Activated naive CD4-positive, alpha-beta T cell treated with Interleukin-2 at 50 U/mL for 16 hours (primary cell): ENCODE results near the gene PRAF2.

Experiments used
- DNase-seq: peaks from one replicate; pipeline ENCODE4 v3.0.0-alpha.2; 2020

Gene PRAF2

GRCh38 chrX:49073601-49074575 is at the start of gene PRAF2:
TSS of gene PRAF2 (minus strand) at chrX:49074002. CDS start at chrX:49073987, 15 bp downstream.
- peak; percentile 89 for DNase-seq

DNA sequence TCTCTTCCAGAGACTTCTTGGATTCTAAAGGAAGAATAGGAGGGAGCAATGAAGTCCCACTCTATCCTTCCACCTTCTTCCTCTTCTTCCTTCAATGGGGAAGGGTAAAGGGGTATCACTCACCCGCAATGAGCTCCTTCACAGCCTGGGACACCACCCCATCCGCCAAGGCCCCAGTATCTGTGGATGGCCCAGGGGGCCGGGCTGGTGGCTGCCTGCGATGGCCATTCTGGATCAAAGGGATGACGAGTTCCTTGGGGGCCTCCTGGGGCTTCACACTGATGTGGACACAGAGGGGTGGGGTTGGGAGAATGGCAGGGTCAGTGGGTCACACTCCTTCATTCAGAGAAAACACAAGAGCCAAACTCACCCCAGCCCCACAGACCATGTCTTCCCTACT is 48.7 kb upstream of the PRAF2 start:
- DNase-seq = no peak

- no peak for DNase-seq
Measured at GRCh38 chrX:49120091-49120490, 46.3 kb upstream of the PRAF2 start.

DNA sequence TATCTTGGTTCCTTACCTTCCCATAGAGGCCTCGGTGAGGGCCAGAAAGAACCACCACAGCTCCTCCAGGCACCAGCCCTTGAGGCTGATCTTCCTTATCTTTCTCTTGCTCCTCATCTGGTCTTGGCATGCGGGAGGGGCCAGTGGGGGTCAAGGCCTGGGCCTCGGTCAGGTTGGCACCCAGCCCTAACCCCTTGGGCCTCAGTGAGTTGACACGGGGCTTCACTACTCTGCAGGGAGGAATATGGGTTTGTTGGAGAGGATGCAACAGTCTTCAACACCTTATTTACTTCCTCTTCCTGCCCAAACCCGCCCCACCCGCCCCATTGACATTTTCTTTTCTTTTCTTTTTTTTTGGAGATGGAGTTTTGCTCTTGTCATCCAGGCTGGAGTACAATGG is 43.8 kb upstream of the PRAF2 start:
- DNase-seq = no peak

DNA sequence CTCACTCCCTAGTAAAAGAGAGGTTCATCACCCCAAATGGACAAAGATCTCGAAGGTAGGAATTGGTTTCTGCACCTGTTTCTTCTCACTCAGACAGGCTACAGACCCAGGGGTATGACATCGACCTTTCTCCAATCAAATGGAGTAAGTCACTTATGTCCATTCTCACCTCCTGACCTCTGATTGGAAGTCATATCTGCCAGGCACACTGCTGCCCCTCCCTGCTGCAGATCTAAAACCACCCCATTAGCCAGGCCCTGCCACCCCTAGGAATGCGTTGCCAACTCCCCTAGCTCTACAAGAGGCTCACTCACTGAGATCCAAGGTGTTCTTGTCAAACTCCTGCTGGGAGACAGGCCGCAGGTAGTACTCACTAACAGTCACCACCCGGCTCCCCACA is 42.9 kb upstream of the PRAF2 start:
- DNase-seq = no peak

- DNase-seq = no peak
Measured at GRCh38 chrX:49116076-49116475, 42.3 kb upstream of the PRAF2 start.

GRCh38 chrX:49111791-49112190 is 38.0 kb upstream of the PRAF2 start:
- no peak for DNase-seq

DNA sequence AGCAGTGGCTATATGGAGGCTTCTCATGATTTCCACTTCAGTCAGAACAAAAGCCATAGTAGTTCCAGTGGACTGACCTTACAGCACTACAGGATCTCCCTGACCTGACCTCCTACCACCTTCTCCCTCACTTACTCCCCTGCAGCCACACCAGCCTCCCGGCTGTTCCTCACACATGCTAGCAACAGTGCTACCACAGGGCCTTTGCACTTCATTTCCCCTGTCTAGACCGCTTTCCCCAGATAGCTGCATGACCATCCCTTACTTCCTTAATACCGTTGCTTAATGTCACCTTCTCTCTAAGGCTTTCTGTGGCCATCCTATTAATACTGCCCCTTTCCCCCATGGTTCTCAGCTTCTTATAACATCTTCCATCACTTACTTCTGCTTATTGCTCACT is 36.6 kb upstream of the PRAF2 start:
- no peak for DNase-seq

DNA sequence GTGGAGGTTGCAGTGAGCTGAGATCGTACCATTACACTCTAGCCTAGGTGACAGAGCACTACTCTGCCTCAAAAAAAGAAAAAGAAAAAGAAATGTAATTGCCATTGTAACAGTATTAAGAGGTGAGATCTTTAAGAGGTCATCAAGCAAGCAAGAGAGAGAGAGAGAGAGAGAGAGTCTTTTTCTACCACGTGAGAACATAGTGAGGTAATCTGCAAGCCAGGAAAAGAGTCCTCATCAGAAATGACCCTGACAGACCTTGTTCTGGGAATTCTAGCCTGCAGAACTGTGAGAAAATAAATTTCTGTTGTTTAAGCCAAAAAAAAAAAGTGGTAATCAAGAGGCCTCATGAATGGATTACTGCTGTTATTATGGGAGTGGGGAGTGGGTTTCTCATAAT is 34.8 kb upstream of the PRAF2 start:
- DNase-seq = no peak

DNA sequence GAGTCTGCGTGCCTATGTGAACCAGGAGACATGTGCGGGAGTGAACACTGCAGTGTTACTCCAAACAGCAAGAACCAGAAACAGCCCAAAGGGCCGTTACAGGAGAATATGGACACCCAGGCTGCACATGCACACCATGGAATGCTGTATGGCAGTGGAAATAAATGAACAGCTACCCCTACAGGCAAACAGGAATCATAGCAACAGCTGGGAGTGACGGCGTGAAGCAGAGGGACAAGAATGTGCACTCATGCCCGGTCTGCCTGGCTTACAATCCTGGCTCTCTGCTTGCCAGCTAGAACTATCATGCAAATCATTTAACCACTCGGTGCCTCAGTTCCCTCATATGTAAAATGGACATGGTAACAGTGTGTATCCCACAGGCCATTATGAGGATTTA is 33.1 kb upstream of the PRAF2 start:
- DNase-seq = no peak

DNA sequence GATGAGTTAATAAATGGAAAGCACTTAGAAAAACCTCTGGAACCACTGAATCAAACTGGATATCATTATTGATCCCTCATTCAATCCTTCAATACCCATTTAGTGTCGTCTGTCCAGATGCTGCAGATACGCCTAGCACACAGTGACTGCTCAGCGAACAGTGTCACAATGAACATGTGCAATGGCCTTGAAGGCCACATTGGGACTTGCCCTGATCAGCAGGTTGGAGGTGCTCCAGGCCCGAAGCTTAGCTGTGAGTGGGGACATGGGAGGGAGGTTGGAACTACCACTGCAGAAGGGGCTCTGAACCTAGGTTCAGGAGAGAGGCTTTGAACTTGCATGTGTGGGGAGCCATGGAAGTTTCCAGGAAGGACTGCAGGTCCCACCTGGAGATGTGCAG is 32.5 kb upstream of the PRAF2 start:
- DNase-seq = no peak

DNA sequence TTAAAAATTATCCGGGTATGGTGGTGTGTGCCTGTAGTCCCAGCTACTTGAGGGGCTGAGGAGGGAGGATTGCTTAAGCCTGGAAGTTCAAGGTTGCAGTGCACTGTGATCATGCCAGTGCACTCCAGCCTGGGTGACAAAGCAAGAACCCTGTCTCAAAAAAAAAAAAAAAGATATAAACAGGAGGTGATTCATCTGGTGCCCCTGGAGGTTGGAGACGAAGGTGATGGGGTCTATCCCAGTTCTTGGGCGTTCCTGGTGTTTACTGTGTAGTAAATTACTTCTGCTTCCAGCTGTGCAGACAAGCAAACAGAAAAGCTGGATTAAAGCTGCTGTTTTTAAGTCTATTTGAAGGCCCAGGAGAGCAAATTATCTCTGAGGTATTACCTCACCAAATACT is 29.8 kb upstream of the PRAF2 start:
- no peak for DNase-seq

- no peak for DNase-seq
Measured at GRCh38 chrX:49102190-49102589, 28.4 kb upstream of the PRAF2 start.

GRCh38 chrX:49101629-49101984 is 27.8 kb upstream of the PRAF2 start:
- peak; percentile 5 for DNase-seq

DNA sequence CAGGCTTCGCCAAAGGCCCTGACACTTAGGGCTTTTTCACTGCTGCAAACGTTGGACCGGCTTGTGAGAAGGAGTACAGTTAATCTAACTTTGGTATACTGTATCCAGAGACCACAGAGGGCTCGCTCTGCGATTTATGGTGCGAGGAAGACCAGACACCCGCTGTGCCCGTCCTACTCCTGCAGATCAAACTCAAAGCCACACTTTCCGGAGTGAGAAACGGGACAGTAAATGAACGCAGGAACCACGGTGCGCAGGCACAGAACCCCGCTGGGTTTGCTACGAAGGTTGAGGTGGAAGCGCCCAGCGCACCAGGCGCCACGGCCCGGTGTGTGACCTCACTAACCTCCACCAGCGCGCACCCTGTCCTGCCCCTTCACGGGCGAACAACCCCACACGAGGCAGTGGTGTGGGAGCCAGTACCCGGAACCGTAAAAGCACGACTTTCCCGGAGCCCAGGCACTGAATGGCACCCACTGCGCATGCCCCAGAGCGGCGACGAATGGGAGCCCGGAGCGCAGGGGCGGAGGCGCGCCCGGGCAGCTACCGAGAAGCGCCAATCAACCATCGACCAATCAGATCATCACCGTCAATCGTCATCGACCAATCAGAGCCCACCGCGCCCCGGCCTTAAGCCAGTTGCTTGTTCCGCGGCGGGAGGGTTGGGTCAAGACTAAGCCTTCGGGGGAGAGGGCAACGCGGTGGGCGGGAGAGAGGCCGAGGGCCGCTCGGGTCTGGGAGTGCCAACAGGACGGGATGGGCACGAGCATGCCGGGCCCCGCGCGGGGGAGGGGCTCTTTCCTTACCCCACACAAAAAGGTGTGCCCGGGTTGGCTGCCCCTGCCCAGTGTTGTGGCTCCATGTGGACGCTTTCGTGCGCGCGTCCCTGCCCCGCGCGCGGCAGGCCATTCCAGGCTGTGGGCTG is 27.2 kb upstream of the PRAF2 start:
- peak; percentile 88 for DNase-seq

GRCh38 chrX:49096419-49096818 is 22.6 kb upstream of the PRAF2 start:
- no peak for DNase-seq

DNA sequence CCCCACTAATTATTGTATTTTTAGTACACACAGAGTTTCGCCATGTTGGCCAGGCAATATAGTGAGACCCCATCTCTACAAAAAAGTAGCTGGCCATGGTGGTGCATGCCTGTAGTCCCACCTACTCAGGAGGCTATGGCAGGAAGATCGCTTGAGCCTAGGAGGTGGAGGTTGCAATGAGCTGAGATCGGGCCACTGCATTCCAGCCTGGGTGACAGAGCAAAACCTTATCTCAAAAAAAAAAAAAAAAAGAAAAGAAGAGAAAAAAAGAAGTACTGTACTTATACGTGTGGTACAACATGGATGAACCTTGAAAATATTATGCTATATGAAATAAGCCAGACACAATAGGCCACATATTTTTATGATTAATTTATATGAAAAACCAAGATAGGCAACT is 15.8 kb upstream of the PRAF2 start:
- no peak for DNase-seq

- DNase-seq = no peak
Measured at GRCh38 chrX:49082271-49082871, 8.6 kb upstream of the PRAF2 start.

- DNase-seq = peak; percentile 76
Measured at GRCh38 chrX:49079489-49080428, 6.0 kb upstream of the PRAF2 start, which contains the start of gene WDR45. TSS of gene WDR45 (minus strand) at chrX:49079887. CDS start at chrX:49078095, 1,792 bp downstream.

- DNase-seq = no peak
Measured at GRCh38 chrX:49077941-49078340, 4.1 kb upstream of the PRAF2 start.

- no peak for DNase-seq
Measured at GRCh38 chrX:49075347-49075746, 1.5 kb upstream of the PRAF2 start.

DNA sequence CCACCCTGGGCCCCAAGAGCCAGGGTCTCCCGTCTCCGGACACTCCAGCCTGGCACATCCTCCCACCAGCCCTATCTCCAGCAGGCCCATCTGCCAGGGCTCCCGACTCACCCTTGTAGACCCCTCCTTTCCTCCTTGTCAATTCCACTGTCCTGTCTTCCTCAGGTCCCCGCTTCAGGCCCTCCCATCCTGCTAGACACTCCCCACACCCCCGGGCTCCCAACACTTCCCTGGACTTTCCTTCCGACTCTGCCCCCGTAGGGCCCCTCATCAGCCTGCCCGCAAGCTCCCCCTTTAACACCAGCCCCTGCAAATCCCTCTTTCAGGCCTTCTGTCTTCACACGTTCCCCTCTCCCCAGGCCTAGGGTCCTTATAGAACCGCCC is 1.1 kb downstream of the PRAF2 start:
- no peak for DNase-seq
